ENCODE results near the gene LRFN2. TPM values are rescaled to one million over a fixed set of nuclear protein-coding genes. Genes with fewer than 3 reads are reported as not detected.

LRFN2 gene
- total RNA-seq, 4 donors from 2014 or later = 0.18 to 2.2 (median 0.34) TPM

GRCh38 chr6:40499215-40499614, 87.9 kb downstream of the LRFN2 start:
- Histone ChIP-seq H3K4me3 (no peak overlapping the region), H3K27ac (no peak overlapping the region), H3K27me3 (peaks cover 0 to 2% (median 0%) of the 10 kb centered on the region in 4 donors), H3K9me3 (no peaks in the 10 kb centered on the region), H3K4me1 (peaks cover 0 to 1% (median 0%) of the 10 kb centered on the region in 3 donors), H3K36me3 (no peaks in the 10 kb centered on the region)
- TF ChIP-seq POLR2A (IDR thresholded peaks at IDR 0.05) (no peak), CTCF (IDR thresholded peaks at IDR 0.05) (no peak)
- no peak for DNase-seq
- 59 to 74% methylated on average over 8 of the region's 8 CpGs for whole genome bisulfite sequencing, 2 donors
- intact Hi-C loops (cut with DNase I) = no loop called here

GRCh38 chr6:40498148-40498547, 89.0 kb downstream of the LRFN2 start:
- Histone ChIP-seq H3K4me3 (no peak overlapping the region), H3K36me3 (no peaks in the 10 kb centered on the region), H3K27me3 (peaks cover 0 to 13% (median 0%) of the 10 kb centered on the region in 4 donors), H3K27ac (no peak overlapping the region), H3K4me1 (no peaks in the 10 kb centered on the region), H3K9me3 (no peaks in the 10 kb centered on the region)
- intact Hi-C loops (cut with DNase I) = no loop called here
- 94 to 100% methylated on average over 1 of the region's 1 CpG for WGBS, 2 donors
- no peak for DNase-seq
- TF ChIP-seq CTCF (IDR thresholded peaks at IDR 0.05) (no peak), POLR2A (IDR thresholded peaks at IDR 0.05) (no peak)

- TF ChIP-seq POLR2A (IDR thresholded peaks at IDR 0.05) (no peak), CTCF (IDR thresholded peaks at IDR 0.05) (no peak)
- Histone ChIP-seq H3K36me3 (no peaks in the 10 kb centered on the region), H3K9me3 (no peaks in the 10 kb centered on the region), H3K4me1 (peaks cover 0 to 8% (median 0%) of the 10 kb centered on the region in 3 donors), H3K27me3 (peaks cover 0 to 40% (median 0%) of the 10 kb centered on the region in 4 donors), H3K27ac (no peak overlapping the region), H3K4me3 (no peak overlapping the region)
- 29 to 42% methylated on average over 4 to 5 of the region's 7 CpGs for WGBS, 2 donors
- intact Hi-C loops (cut with DNase I) = no loop called here
- no peak for DNase-seq
These were observed 95.0 kb downstream of the LRFN2 start for GRCh38 chr6:40492187-40492586.

- H3K27me3 ChIP-seq = peaks cover 0 to 52% (median 0%) of the 10 kb centered on the region in 4 donors
- TF ChIP-seq POLR2A (IDR thresholded peaks at IDR 0.05) = no peak
- no peak for TF ChIP-seq CTCF (IDR thresholded peaks at IDR 0.05)
- WGBS, 2 donors = 73 to 84% methylated on average over 4 of the region's 4 CpGs
- H3K4me3 ChIP-seq = no peak overlapping the region
- H3K27ac ChIP-seq = no peak overlapping the region
- intact Hi-C loops (cut with DNase I) = no loop called here
- no peaks in the 10 kb centered on the region for H3K9me3 ChIP-seq
- DNase-seq = no peak
- H3K36me3 ChIP-seq = no peaks in the 10 kb centered on the region
- peaks cover 0 to 8% (median 0%) of the 10 kb centered on the region in 3 donors for H3K4me1 ChIP-seq
These were observed 96.7 kb downstream of the LRFN2 start for GRCh38 chr6:40490508-40490907.

- Histone ChIP-seq H3K27me3 (peaks cover 0 to 54% (median 0%) of the 10 kb centered on the region in 4 donors), H3K4me1 (peaks cover 0 to 8% (median 0%) of the 10 kb centered on the region in 3 donors), H3K4me3 (no peak overlapping the region), H3K36me3 (no peaks in the 10 kb centered on the region), H3K27ac (no peak overlapping the region), H3K9me3 (no peaks in the 10 kb centered on the region)
- intact Hi-C loops (cut with DNase I) = no loop called here
- DNase-seq = no peak
- 80 to 84% methylated on average over 5 to 9 of the region's 9 CpGs for WGBS, 2 donors
- no peak for TF ChIP-seq CTCF (IDR thresholded peaks at IDR 0.05)
- no peak for TF ChIP-seq POLR2A (IDR thresholded peaks at IDR 0.05)
These were observed 97.4 kb downstream of the LRFN2 start for GRCh38 chr6:40489798-40490197.
